Esophagus (tissue), 2 donors: ENCODE results near the gene TSACC. TPM values are rescaled to one million over a fixed set of nuclear protein-coding genes. Genes with fewer than 3 reads are reported as not detected.
"Not testable (repeated sequence)": the region's sequence is repeated elsewhere in the genome, so short reads cannot be mapped to it uniquely, and the experiment has no call there.

Experiments used
- H3K27ac ChIP-seq, 2 donors: one replicate each; pipeline ENCODE4 v1.5.1; 2013; ENCODE audit warnings: low read depth in 2 of 2, mild to moderate bottlenecking in 2 of 2, inconsistent platforms in 1 of 2, low read length in 1 of 2, moderate library complexity in 1 of 2
- H3K27me3 ChIP-seq, 2 donors: one replicate each; pipeline ENCODE4 v1.6.1; 2013; ENCODE audit warnings: low read length in 2 of 2, control low read depth in 1 of 2, mild to moderate bottlenecking in 1 of 2; ENCODE audit not compliant: insufficient read depth in 2 of 2, control insufficient read depth in 1 of 2
- H3K36me3 ChIP-seq, 2 donors: one replicate each; pipeline ENCODE4 v1.6.1; 2013; ENCODE audit warnings: low read length in 1 of 2; ENCODE audit not compliant: control insufficient read depth in 2 of 2, insufficient read depth in 2 of 2
- H3K4me1 ChIP-seq, 2 donors: one replicate each; pipeline ENCODE4 v1.6.1; 2013; ENCODE audit warnings: low read length in 1 of 2; ENCODE audit not compliant: control insufficient read depth in 2 of 2, insufficient read depth in 2 of 2
- H3K4me3 ChIP-seq, 2 donors: one replicate each; pipeline ENCODE4 v1.5.1; 2013; ENCODE audit warnings: low read length in 2 of 2, mild to moderate bottlenecking in 2 of 2, low read depth in 1 of 2, moderate library complexity in 1 of 2
- H3K9me3 ChIP-seq, 2 donors: one replicate each; pipeline ENCODE4 v1.6.1; 2013; ENCODE audit warnings: mild to moderate bottlenecking in 2 of 2, low read depth in 1 of 2, low read length in 1 of 2, moderate library complexity in 1 of 2; ENCODE audit not compliant: control insufficient read depth in 2 of 2, insufficient read depth in 1 of 2
- whole genome bisulfite sequencing, 2 donors: extraction: QIAGEN DNeasy Blood & Tissue Kit; methylation state at CpG; one replicate each; pipeline ENCODE4 v1.1.7; 2013; 5-methylcytosine and 5-hydroxymethylcytosine counted together
- polyA plus RNA-seq, 2 donors: library from polyadenylated mRNA; stranded (reverse); fragments of 200-250 nt; gene quantifications; one replicate each; pipeline ENCODE4 v1.2.3, GENCODE V29; 2013
- donor health status: healthy with polysubstance abuse.
- donor health status: Bipolar disorder and iron deficiency.

Gene TSACC
- polyA plus RNA-seq, 2 donors = 0.33 to 0.40 TPM

GRCh38 chr1:156342166-156342955 is 4.0 kb downstream of the TSACC start:
- no peaks in the 10 kb centered on the region for H3K9me3 ChIP-seq
- H3K36me3 ChIP-seq = no peaks in the 10 kb centered on the region
- 80 to 94% methylated on average over 1 of the region's 1 CpG for WGBS, 2 donors
- H3K4me1 ChIP-seq = no peaks in the 10 kb centered on the region
- H3K4me3 ChIP-seq = no peak overlapping the region
- no peak overlapping the region for H3K27ac ChIP-seq
- no peaks in the 10 kb centered on the region for H3K27me3 ChIP-seq

GRCh38 chr1:156344409-156344808 is 6.1 kb downstream of the TSACC start:
- Histone ChIP-seq H3K4me1 (no peaks in the 10 kb centered on the region), H3K27ac (no peak overlapping the region), H3K9me3 (no peaks in the 10 kb centered on the region), H3K4me3 (no peak overlapping the region), H3K36me3 (no peaks in the 10 kb centered on the region), H3K27me3 (no peaks in the 10 kb centered on the region)
- whole genome bisulfite sequencing, 2 donors = 74 to 83% methylated on average over 3 of the region's 3 CpGs

GRCh38 chr1:156346035-156346434 is 7.7 kb downstream of the TSACC start:
- H3K36me3 ChIP-seq, H3K4me3 ChIP-seq, H3K4me1 ChIP-seq, H3K9me3 ChIP-seq, H3K27ac ChIP-seq, H3K27me3 ChIP-seq: not testable (repeated sequence)
- 90 to 93% methylated on average over 2 of the region's 2 CpGs for WGBS, 2 donors

GRCh38 chr1:156346636-156347035 is 8.3 kb downstream of the TSACC start:
- no peak overlapping the region for H3K27ac ChIP-seq
- no peaks in the 10 kb centered on the region for H3K9me3 ChIP-seq
- H3K36me3 ChIP-seq = no peaks in the 10 kb centered on the region
- 62 to 64% methylated on average over 2 of the region's 2 CpGs for whole genome bisulfite sequencing, 2 donors
- H3K4me1 ChIP-seq = no peaks in the 10 kb centered on the region
- H3K4me3 ChIP-seq = no peak overlapping the region
- no peaks in the 10 kb centered on the region for H3K27me3 ChIP-seq

- 72 to 81% methylated on average over 4 of the region's 4 CpGs for WGBS, 2 donors
- H3K36me3 ChIP-seq = no peaks in the 10 kb centered on the region
- no peaks in the 10 kb centered on the region for H3K4me1 ChIP-seq
- H3K9me3 ChIP-seq = no peaks in the 10 kb centered on the region
- H3K4me3 ChIP-seq = no peak overlapping the region
- H3K27ac ChIP-seq = no peak overlapping the region
- no peaks in the 10 kb centered on the region for H3K27me3 ChIP-seq
Measured at GRCh38 chr1:156347331-156347730, 9.0 kb downstream of the TSACC start.

- H3K27me3 ChIP-seq, H3K9me3 ChIP-seq, H3K27ac ChIP-seq, H3K4me1 ChIP-seq, H3K36me3 ChIP-seq, H3K4me3 ChIP-seq: not testable (repeated sequence)
- 87 to 93% methylated on average over 13 of the region's 13 CpGs for WGBS, 2 donors
Measured at GRCh38 chr1:156352481-156352880, 14.2 kb downstream of the TSACC start.

GRCh38 chr1:156356262-156356874 is 18.0 kb downstream of the TSACC start:
- Histone ChIP-seq H3K27me3 (no peaks in the 10 kb centered on the region), H3K4me1 (peaks cover 0 to 5% of the 10 kb centered on the region in 2 donors), H3K36me3 (no peaks in the 10 kb centered on the region), H3K4me3 (no peak overlapping the region), H3K9me3 (no peaks in the 10 kb centered on the region), H3K27ac (no peak overlapping the region)
- 40 to 45% methylated on average over 6 of the region's 6 CpGs for WGBS, 2 donors

GRCh38 chr1:156356875-156357534 is 18.7 kb downstream of the TSACC start:
- H3K36me3 ChIP-seq = no peaks in the 10 kb centered on the region
- H3K4me3 ChIP-seq = no peak overlapping the region
- H3K27ac ChIP-seq = no peak overlapping the region
- no peaks in the 10 kb centered on the region for H3K27me3 ChIP-seq
- WGBS, 2 donors = 9 to 10% methylated on average over 22 of the region's 22 CpGs
- no peaks in the 10 kb centered on the region for H3K9me3 ChIP-seq
- peaks cover 0 to 5% of the 10 kb centered on the region in 2 donors for H3K4me1 ChIP-seq

GRCh38 chr1:156357977-156358376 is 19.7 kb downstream of the TSACC start:
- Histone ChIP-seq H3K4me1 (peaks cover 0 to 5% of the 10 kb centered on the region in 2 donors), H3K27ac (no peak overlapping the region), H3K27me3 (no peaks in the 10 kb centered on the region), H3K9me3 (no peaks in the 10 kb centered on the region), H3K36me3 (no peaks in the 10 kb centered on the region), H3K4me3 (no peak overlapping the region)
- 95 to 98% methylated on average over 2 of the region's 2 CpGs for WGBS, 2 donors
